Measurements from ENCODE around the gene KIF5A. TPM values are rescaled to one million over a fixed set of nuclear protein-coding genes. Genes with fewer than 3 reads are reported as not detected.

KIF5A gene
- total RNA-seq, 1 donor from 2014 or later = 0.14 TPM

- DNase-seq (no peak), ATAC-seq (no peak)
- intact Hi-C loops (cut with DNase I) = no loop called here
- no peak for TF ChIP-seq CTCF (IDR thresholded peaks at IDR 0.05)
- H3K9me3 ChIP-seq = no peaks in the 10 kb centered on the region
- no peaks in the 10 kb centered on the region for H3K36me3 ChIP-seq
- H3K27ac ChIP-seq = no peak overlapping the region
- H3K4me1 ChIP-seq = no peaks in the 10 kb centered on the region
- no peaks in the 10 kb centered on the region for H3K27me3 ChIP-seq
- no peak overlapping the region for H3K4me3 ChIP-seq
Observed at GRCh38 chr12:57579011-57579410, 29.2 kb downstream of the KIF5A start.

GRCh38 chr12:57579677-57580465 is 30.0 kb downstream of the KIF5A start:
- TF ChIP-seq CTCF (IDR thresholded peaks at IDR 0.05) = no peak
- Histone ChIP-seq H3K4me1 (no peaks in the 10 kb centered on the region), H3K27ac (no peak overlapping the region), H3K36me3 (no peaks in the 10 kb centered on the region), H3K9me3 (no peaks in the 10 kb centered on the region), H3K4me3 (no peak overlapping the region), H3K27me3 (no peaks in the 10 kb centered on the region)
- no peak for ATAC-seq
- DNase-seq = no peak
- intact Hi-C loops (cut with DNase I) = loop anchor here (5.0 kb wide), 1 partner anchor 42 kb away; no protein-coding TSS in a partner anchor

- intact Hi-C loops (cut with DNase I) = loop anchor here (5.0 kb wide), 1 partner anchor 42 kb away; no protein-coding TSS in a partner anchor
- Histone ChIP-seq H3K9me3 (no peaks in the 10 kb centered on the region), H3K4me1 (no peaks in the 10 kb centered on the region), H3K27me3 (no peaks in the 10 kb centered on the region), H3K4me3 (no peak overlapping the region), H3K27ac (no peak overlapping the region), H3K36me3 (no peaks in the 10 kb centered on the region)
- no peak for TF ChIP-seq CTCF (IDR thresholded peaks at IDR 0.05)
- ATAC-seq = no peak
- no peak for DNase-seq
Observed at GRCh38 chr12:57580466-57580795, 30.6 kb downstream of the KIF5A start.

GRCh38 chr12:57581802-57582201 is 32.0 kb downstream of the KIF5A start:
- no peak for DNase-seq
- Histone ChIP-seq H3K4me3 (no peak overlapping the region), H3K36me3 (no peaks in the 10 kb centered on the region), H3K27ac (no peak overlapping the region), H3K27me3 (no peaks in the 10 kb centered on the region), H3K9me3 (no peaks in the 10 kb centered on the region), H3K4me1 (no peaks in the 10 kb centered on the region)
- intact Hi-C loops (cut with DNase I) = loop anchor here (5.0 kb wide), 1 partner anchor 40 kb away; no protein-coding TSS in a partner anchor
- ATAC-seq = no peak
- TF ChIP-seq CTCF (IDR thresholded peaks at IDR 0.05) = no peak

- Histone ChIP-seq H3K36me3 (no peaks in the 10 kb centered on the region), H3K4me1 (no peaks in the 10 kb centered on the region), H3K4me3 (no peak overlapping the region), H3K9me3 (no peaks in the 10 kb centered on the region), H3K27ac (no peak overlapping the region), H3K27me3 (no peaks in the 10 kb centered on the region)
- DNase-seq (no peak), ATAC-seq (no peak)
- no peak for TF ChIP-seq CTCF (IDR thresholded peaks at IDR 0.05)
- intact Hi-C loops (cut with DNase I) = loop anchor here (5.0 kb wide), 1 partner anchor 40 kb away; no protein-coding TSS in a partner anchor
Observed at GRCh38 chr12:57582440-57582839, 32.6 kb downstream of the KIF5A start.

Data from upper lobe of right lung (tissue), 1 donor.